ENCODE measurements around the gene HEPN1. TPM values are rescaled to one million over a fixed set of nuclear protein-coding genes. Genes with fewer than 3 reads are reported as not detected.

HEPN1 gene
- not detected for total RNA-seq
- polyA plus RNA-seq = 0.07 TPM
- long read RNA-seq, donor 1 = 0 reads
- long read RNA-seq, donor 2 = 0 reads
- long read RNA-seq, donor 3 = 0 reads
- long read RNA-seq, donor 4 = 0 reads
- long read RNA-seq, donor 5 = 0 reads
- long read RNA-seq, donor 6, partial matches to known transcripts = 0 of 1 reads
- long read RNA-seq, donor 6, other reads (novel, unspliced or antisense) = 0 of 1 reads
- long read RNA-seq, donor 7, partial matches to known transcripts = 0 of 3 reads
- long read RNA-seq, donor 7, other reads (novel, unspliced or antisense) = 0 of 3 reads
- long read RNA-seq, donor 8, partial matches to known transcripts = 0 of 2 reads
- long read RNA-seq, donor 8, other reads (novel, unspliced or antisense) = 0 of 2 reads
- long read RNA-seq, donor 9 = 0 reads
- long read RNA-seq, donor 10, partial matches to known transcripts = 0 of 1 reads
- long read RNA-seq, donor 10, other reads (novel, unspliced or antisense) = 0 of 1 reads

GRCh38 chr11:124918950-124919349, at the start of gene HEPN1:
TSS of gene HEPN1 (plus strand) at chr11:124919250.
- 92% methylated on average over 3 of the region's 3 CpGs for WGBS
- H3K27ac ChIP-seq (ENCODE audit: low read depth in 1 of 2, low read length in 1 of 2) = no peak within 1 kb of the TSS
- H3K4me1 ChIP-seq (ENCODE audit: control insufficient read depth in 2 of 2, insufficient read depth in 2 of 2, low read length in 2 of 2) = peaks cover 14 to 26% of the 10 kb centered on the region in 2 donors

GRCh38 chr11:124869331-124869730, 49.7 kb upstream of the HEPN1 start:
- Histone ChIP-seq H3K4me1 (ENCODE audit: control insufficient read depth in 2 of 2, insufficient read depth in 2 of 2, low read length in 2 of 2) (peaks cover 0 to 4% of the 10 kb centered on the region in 2 donors), H3K9me3 (ENCODE audit: control insufficient read depth in 2 of 2, insufficient read depth in 1 of 2, low read length in 1 of 2) (peaks cover 6% of the 10 kb centered on the region in 2 donors), H3K36me3 (ENCODE audit: control insufficient read depth in 2 of 2, insufficient read depth in 2 of 2, low read length in 1 of 2) (no peaks in the 10 kb centered on the region), H3K27me3 (ENCODE audit: control insufficient read depth in 2 of 2, insufficient read depth in 1 of 2, low read length in 1 of 2) (peaks cover 63 to 100% of the 10 kb centered on the region in 2 donors), H3K27ac (ENCODE audit: low read depth in 1 of 2, low read length in 1 of 2) (no peak overlapping the region), H3K4me3 (ENCODE audit: low read length in 2 of 2) (no peak overlapping the region)
- 5% methylated on average over 16 of the region's 16 CpGs for WGBS
- DNase-seq (ENCODE audit: low read depth in 6 of 9, low spot score in 9 of 9) = no peak

More at GRCh38 chr11:124918950-124919349, at the start of gene HEPN1:
- Histone ChIP-seq H3K36me3 (ENCODE audit: control insufficient read depth in 2 of 2, insufficient read depth in 2 of 2, low read length in 1 of 2) (no peaks in the 10 kb centered on the region), H3K4me3 (ENCODE audit: low read length in 2 of 2) (no peak within 1 kb of the TSS), H3K9me3 (ENCODE audit: control insufficient read depth in 2 of 2, insufficient read depth in 1 of 2, low read length in 1 of 2) (no peaks in the 10 kb centered on the region), H3K27me3 (ENCODE audit: control insufficient read depth in 2 of 2, insufficient read depth in 1 of 2, low read length in 1 of 2) (peaks cover 0 to 17% of the 10 kb centered on the region in 2 donors)
- no peak for DNase-seq (ENCODE audit: low read depth in 6 of 9, low spot score in 9 of 9)

GRCh38 chr11:124869856-124870387, 49.1 kb upstream of the HEPN1 start:
- H3K9me3 ChIP-seq (ENCODE audit: control insufficient read depth in 2 of 2, insufficient read depth in 1 of 2, low read length in 1 of 2) = peaks cover 6% of the 10 kb centered on the region in 2 donors
- 71% methylated on average over 14 of the region's 14 CpGs for WGBS
- peaks cover 62 to 100% of the 10 kb centered on the region in 2 donors for H3K27me3 ChIP-seq (ENCODE audit: control insufficient read depth in 2 of 2, insufficient read depth in 1 of 2, low read length in 1 of 2)
- peaks cover 0 to 4% of the 10 kb centered on the region in 2 donors for H3K4me1 ChIP-seq (ENCODE audit: control insufficient read depth in 2 of 2, insufficient read depth in 2 of 2, low read length in 2 of 2)
- DNase-seq (ENCODE audit: low read depth in 6 of 9, low spot score in 9 of 9) = no peak
- H3K4me3 ChIP-seq (ENCODE audit: low read length in 2 of 2) = no peak overlapping the region
- H3K27ac ChIP-seq (ENCODE audit: low read depth in 1 of 2, low read length in 1 of 2) = no peak overlapping the region
- no peaks in the 10 kb centered on the region for H3K36me3 ChIP-seq (ENCODE audit: control insufficient read depth in 2 of 2, insufficient read depth in 2 of 2, low read length in 1 of 2)

DNA sequence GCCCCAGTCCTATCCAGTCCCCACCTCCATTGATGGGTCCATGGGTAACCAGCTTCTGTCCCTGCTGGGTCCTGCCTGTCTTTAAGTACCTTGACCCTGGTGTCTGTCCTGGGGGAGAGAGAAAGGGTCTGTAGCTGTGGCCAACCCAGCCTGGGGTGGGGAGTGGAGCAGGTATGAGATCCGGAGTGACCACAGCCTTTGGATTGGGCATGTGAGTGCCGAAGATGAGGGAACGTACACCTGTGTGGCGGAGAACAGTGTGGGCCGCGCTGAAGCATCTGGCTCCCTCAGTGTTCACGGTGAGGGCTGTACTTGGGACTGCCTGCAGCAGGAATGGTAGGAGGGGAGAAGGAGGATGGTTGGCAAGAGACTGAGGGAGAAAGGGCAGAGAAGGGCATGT, 48.6 kb upstream of the HEPN1 start:
- WGBS = 73% methylated on average over 7 of the region's 7 CpGs
- no peak overlapping the region for H3K27ac ChIP-seq (ENCODE audit: low read depth in 1 of 2, low read length in 1 of 2)
- peaks cover 4 to 6% of the 10 kb centered on the region in 2 donors for H3K9me3 ChIP-seq (ENCODE audit: control insufficient read depth in 2 of 2, insufficient read depth in 1 of 2, low read length in 1 of 2)
- no peak for DNase-seq (ENCODE audit: low read depth in 6 of 9, low spot score in 9 of 9)
- H3K36me3 ChIP-seq (ENCODE audit: control insufficient read depth in 2 of 2, insufficient read depth in 2 of 2, low read length in 1 of 2) = no peaks in the 10 kb centered on the region
- no peak overlapping the region for H3K4me3 ChIP-seq (ENCODE audit: low read length in 2 of 2)
- peaks cover 61 to 100% of the 10 kb centered on the region in 2 donors for H3K27me3 ChIP-seq (ENCODE audit: control insufficient read depth in 2 of 2, insufficient read depth in 1 of 2, low read length in 1 of 2)
- peaks cover 0 to 4% of the 10 kb centered on the region in 2 donors for H3K4me1 ChIP-seq (ENCODE audit: control insufficient read depth in 2 of 2, insufficient read depth in 2 of 2, low read length in 2 of 2)

DNA sequence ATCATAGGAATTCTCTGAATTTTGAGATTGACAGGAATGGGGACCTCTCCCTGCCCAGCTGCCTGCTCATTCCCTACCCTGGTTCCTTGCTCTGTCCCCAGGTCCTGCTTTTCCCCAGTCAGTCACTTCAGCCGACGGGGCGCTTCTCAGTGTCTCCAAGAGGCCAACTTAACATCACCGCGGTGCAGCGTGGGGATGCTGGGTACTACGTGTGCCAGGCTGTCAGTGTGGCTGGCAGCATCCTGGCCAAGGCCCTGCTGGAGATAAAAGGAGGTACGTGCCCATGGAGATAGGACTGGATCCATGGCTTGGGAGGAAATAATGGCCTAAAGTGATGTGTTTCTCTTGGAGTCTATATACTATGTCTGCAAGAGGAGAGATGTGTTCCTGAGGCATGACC, 46.8 kb upstream of the HEPN1 start:
- Histone ChIP-seq H3K36me3 (ENCODE audit: control insufficient read depth in 2 of 2, insufficient read depth in 2 of 2, low read length in 1 of 2) (no peaks in the 10 kb centered on the region), H3K27me3 (ENCODE audit: control insufficient read depth in 2 of 2, insufficient read depth in 1 of 2, low read length in 1 of 2) (peaks cover 52 to 99% of the 10 kb centered on the region in 2 donors)
- 69% methylated on average over 8 of the region's 8 CpGs for WGBS

GRCh38 chr11:124872741-124873140, 46.3 kb upstream of the HEPN1 start:
- Histone ChIP-seq H3K4me3 (ENCODE audit: low read length in 2 of 2) (no peak overlapping the region), H3K4me1 (ENCODE audit: control insufficient read depth in 2 of 2, insufficient read depth in 2 of 2, low read length in 2 of 2) (peaks cover 7 to 18% of the 10 kb centered on the region in 2 donors), H3K36me3 (ENCODE audit: control insufficient read depth in 2 of 2, insufficient read depth in 2 of 2, low read length in 1 of 2) (no peaks in the 10 kb centered on the region), H3K27ac (ENCODE audit: low read depth in 1 of 2, low read length in 1 of 2) (no peak overlapping the region), H3K9me3 (ENCODE audit: control insufficient read depth in 2 of 2, insufficient read depth in 1 of 2, low read length in 1 of 2) (peaks cover 0 to 1% of the 10 kb centered on the region in 2 donors), H3K27me3 (ENCODE audit: control insufficient read depth in 2 of 2, insufficient read depth in 1 of 2, low read length in 1 of 2) (peaks cover 54 to 99% of the 10 kb centered on the region in 2 donors)
- WGBS = 28% methylated on average over 9 of the region's 9 CpGs
- DNase-seq (ENCODE audit: low read depth in 6 of 9, low spot score in 9 of 9) = no peak

More for the DNA sequence above, 46.8 kb upstream of the HEPN1 start:
- H3K4me3 ChIP-seq (ENCODE audit: low read length in 2 of 2) = no peak overlapping the region
- H3K9me3 ChIP-seq (ENCODE audit: control insufficient read depth in 2 of 2, insufficient read depth in 1 of 2, low read length in 1 of 2) = peaks cover 0 to 1% of the 10 kb centered on the region in 2 donors
- H3K4me1 ChIP-seq (ENCODE audit: control insufficient read depth in 2 of 2, insufficient read depth in 2 of 2, low read length in 2 of 2) = peaks cover 7 to 14% of the 10 kb centered on the region in 2 donors
- H3K27ac ChIP-seq (ENCODE audit: low read depth in 1 of 2, low read length in 1 of 2) = no peak overlapping the region
- no peak for DNase-seq (ENCODE audit: low read depth in 6 of 9, low spot score in 9 of 9)

DNA sequence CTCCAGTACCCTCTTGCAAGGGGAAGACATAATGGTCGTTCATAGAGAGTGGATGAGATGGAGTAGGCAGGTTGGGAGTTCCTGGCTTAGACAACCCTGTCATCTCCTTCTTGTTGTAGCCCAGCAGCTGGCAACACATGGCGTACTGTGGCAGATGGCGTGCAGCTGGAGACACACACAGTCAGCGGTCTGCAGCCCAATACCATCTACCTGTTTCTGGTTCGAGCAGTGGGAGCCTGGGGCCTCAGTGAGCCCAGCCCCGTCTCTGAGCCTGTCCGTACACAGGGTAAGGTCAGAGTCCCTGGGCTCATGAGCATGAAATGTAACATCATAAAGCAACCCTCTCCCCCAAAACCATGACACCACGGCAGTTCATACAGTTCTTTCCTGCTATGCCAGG, 45.1 kb upstream of the HEPN1 start:
- peaks cover 42 to 96% of the 10 kb centered on the region in 2 donors for H3K27me3 ChIP-seq (ENCODE audit: control insufficient read depth in 2 of 2, insufficient read depth in 1 of 2, low read length in 1 of 2)

DNA sequence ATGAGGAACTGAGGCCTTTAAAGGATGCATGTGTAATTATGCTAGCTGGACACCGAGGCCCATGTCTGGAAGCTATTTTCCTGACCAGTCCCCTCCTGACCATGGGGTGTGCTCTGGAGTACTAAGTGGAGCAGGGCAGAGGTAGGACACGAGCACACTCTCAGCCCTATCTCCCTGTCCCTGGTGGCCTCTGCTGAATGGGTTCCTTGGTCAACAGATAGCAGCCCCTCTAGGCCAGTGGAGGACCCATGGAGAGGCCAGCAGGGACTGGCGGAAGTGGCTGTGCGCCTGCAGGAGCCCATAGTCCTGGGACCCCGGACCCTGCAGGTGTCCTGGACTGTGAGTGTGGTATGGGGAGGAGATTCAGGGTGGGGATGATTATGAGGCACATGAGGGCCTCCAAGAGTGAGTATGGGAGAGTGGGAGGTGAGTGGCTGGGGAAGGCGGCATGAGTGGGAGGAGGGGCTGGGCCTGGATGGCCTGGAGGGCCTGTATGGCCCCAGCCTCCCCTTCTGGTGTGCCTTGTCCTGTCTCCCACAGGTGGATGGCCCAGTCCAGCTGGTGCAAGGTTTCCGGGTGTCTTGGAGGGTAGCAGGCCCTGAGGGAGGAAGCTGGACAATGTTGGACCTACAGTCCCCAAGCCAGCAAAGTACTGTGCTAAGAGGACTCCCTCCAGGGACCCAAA, 44.3 kb upstream of the HEPN1 start:
- Histone ChIP-seq H3K27ac (ENCODE audit: low read depth in 1 of 2, low read length in 1 of 2) (no peak overlapping the region), H3K4me3 (ENCODE audit: low read length in 2 of 2) (no peak overlapping the region), H3K4me1 (ENCODE audit: control insufficient read depth in 2 of 2, insufficient read depth in 2 of 2, low read length in 2 of 2) (peaks cover 7 to 18% of the 10 kb centered on the region in 2 donors), H3K27me3 (ENCODE audit: control insufficient read depth in 2 of 2, insufficient read depth in 1 of 2, low read length in 1 of 2) (peaks cover 37 to 90% of the 10 kb centered on the region in 2 donors), H3K9me3 (ENCODE audit: control insufficient read depth in 2 of 2, insufficient read depth in 1 of 2, low read length in 1 of 2) (peaks cover 0 to 1% of the 10 kb centered on the region in 2 donors), H3K36me3 (ENCODE audit: control insufficient read depth in 2 of 2, insufficient read depth in 2 of 2, low read length in 1 of 2) (no peaks in the 10 kb centered on the region)
- DNase-seq (ENCODE audit: low read depth in 6 of 9, low spot score in 9 of 9) = no peak
- 96% methylated on average over 7 of the region's 7 CpGs for WGBS

More for the DNA sequence above, 45.1 kb upstream of the HEPN1 start:
- WGBS = 93% methylated on average over 8 of the region's 8 CpGs
- no peak for DNase-seq (ENCODE audit: low read depth in 6 of 9, low spot score in 9 of 9)
- Histone ChIP-seq H3K36me3 (ENCODE audit: control insufficient read depth in 2 of 2, insufficient read depth in 2 of 2, low read length in 1 of 2) (no peaks in the 10 kb centered on the region), H3K27ac (ENCODE audit: low read depth in 1 of 2, low read length in 1 of 2) (no peak overlapping the region), H3K4me3 (ENCODE audit: low read length in 2 of 2) (no peak overlapping the region), H3K9me3 (ENCODE audit: control insufficient read depth in 2 of 2, insufficient read depth in 1 of 2, low read length in 1 of 2) (peaks cover 0 to 1% of the 10 kb centered on the region in 2 donors), H3K4me1 (ENCODE audit: control insufficient read depth in 2 of 2, insufficient read depth in 2 of 2, low read length in 2 of 2) (peaks cover 7 to 18% of the 10 kb centered on the region in 2 donors)

Data from thymus (tissue), 14 donors.